Caki2 (cell line): ENCODE results near the gene UPK3A. TPM values are rescaled to one million over a fixed set of nuclear protein-coding genes. Genes with fewer than 3 reads are reported as not detected.

Experiments used
- DNase-seq: peaks from one replicate; pipeline ENCODE4 v3.0.0-alpha.2; 2015; ENCODE audit warnings: low read depth
- in situ Hi-C: cut with HindIII; loops from 2 replicates; pipeline ENCODE4 v1.10.0; 2016; ENCODE audit warnings: low sequenced_read_pairs, low pct_unique_long_range_greater_than_20kb, mixed read lengths
- total RNA-seq: library from RNA; depleted of rRNA; stranded (reverse); fragments of >200 nt; shearing (Covaris generic); gene quantifications from 2 replicates; pipeline ENCODE4 v1.2.3, GENCODE V29; 2014; ENCODE audit warnings: low replicate concordance; rRNA removed

Gene UPK3A
- total RNA-seq = 2.1 and 5.9 TPM in 2 replicates

- in situ Hi-C loops = no loop called here
- DNase-seq = peak; percentile 70
Observed at GRCh38 chr22:45284705-45285262, at the start of gene UPK3A. UPK3A (plus strand) TSS chr22:45284949; CDS start chr22:45285014, 65 bp downstream.

DNA sequence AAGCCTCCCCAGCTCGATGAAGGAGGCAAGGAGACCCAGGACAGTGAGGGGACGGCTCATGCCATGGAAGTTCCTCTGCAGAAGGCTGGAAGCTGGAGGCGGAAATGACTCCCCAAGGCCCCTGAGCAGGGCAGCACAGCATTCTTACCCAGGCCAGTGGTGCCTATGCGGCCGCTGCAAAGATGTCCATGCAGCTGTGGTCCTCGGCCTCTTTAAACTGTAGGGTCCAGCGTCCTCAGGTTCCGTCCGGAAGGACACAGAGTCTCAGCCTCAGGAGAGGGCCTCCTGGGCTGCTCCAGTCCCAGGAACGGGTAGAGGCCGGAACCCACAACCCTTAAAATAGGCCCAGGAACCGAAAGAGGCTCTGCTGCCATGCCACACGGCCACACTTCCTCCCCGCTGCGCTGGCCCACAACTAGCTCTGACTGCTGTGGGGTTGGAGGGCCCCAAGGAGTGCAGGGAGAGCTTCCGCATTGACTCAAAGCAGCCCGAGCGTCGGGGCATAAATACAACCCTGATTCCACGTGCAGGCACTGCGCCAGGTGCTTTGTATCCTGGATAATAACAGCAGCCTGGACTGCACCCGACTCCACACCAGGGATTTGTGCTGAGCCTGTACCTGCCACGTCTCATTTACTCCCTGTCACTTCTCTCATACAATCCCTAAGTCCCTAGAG, 49.5 kb upstream of the UPK3A start:
- no peak for DNase-seq
- in situ Hi-C loops = no loop called here

DNA sequence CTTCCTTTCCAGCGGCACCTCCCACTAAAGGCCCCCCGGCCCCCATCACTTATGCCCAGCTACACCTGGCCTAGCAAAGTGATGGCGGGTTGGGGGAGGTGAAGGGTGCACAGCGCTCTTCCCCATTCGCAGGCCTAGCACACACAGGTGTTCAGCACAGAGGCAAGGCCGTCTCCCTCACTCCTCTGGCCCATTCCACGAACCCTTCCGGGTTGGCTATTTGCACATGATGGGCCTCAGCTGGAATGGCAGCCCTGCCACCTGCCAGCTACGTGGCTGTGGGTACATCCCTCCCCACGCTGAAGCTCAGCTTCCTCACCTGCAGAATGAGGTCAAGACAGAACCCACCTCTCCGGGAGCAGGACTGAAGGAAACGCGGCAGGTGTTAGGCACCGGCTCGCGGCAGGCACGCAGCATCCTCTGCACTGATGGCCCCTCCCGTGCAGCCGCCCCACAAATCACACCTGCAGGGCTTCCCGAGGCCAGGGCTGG, 48.9 kb upstream of the UPK3A start:
- DNase-seq = no peak
- in situ Hi-C loops = no loop called here

DNA sequence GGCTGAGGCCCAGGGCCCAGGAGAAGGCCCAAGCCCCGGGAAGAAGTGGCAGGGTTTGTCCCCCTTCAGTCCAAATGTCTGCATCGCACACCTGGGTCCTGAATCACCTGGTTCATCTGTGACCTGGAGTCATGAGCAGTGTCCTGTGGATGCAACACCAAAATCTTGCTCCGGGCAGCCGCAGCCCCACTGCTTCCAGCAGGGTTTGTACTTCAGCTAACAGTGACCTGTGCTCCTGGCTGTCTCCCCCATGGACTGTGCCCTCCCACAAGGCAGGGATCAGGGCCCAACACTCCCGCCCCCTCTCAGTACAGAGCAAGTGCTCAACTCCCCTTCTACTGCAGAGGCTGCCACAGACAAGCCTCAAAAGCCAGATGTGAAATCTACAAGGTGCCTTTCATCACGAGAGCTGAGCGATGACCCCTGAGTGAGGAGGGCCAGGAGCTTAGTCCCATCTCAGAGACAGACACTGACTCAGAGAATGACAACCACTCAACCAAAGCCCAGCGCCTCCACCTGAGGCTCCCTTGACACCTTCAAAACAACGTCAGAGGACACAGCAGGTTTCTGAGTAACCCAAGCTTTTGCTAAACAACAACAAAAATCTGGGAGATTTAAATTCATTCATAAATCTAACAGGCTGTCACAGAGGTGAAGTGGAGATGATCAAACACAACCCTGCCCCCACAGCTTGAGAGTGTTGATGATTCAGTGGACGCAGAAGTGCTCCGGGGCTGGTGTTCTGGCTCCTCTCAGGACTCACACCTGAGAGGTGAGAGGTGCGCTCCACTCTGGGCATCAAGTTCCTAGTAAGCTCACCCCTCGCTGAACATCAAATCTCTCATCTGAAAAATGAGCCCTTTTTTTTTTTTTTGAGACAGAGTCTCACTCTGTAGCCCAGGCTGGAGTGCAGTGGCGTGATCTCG, 47.4 kb upstream of the UPK3A start:
- DNase-seq = peak; percentile 57
- in situ Hi-C loops = no loop called here

- in situ Hi-C loops = no loop called here
- DNase-seq = no peak
Observed at GRCh38 chr22:45238076-45238956, 46.4 kb upstream of the UPK3A start.

GRCh38 chr22:45238957-45239680, 45.6 kb upstream of the UPK3A start:
- no peak for DNase-seq
- in situ Hi-C loops = no loop called here

DNA sequence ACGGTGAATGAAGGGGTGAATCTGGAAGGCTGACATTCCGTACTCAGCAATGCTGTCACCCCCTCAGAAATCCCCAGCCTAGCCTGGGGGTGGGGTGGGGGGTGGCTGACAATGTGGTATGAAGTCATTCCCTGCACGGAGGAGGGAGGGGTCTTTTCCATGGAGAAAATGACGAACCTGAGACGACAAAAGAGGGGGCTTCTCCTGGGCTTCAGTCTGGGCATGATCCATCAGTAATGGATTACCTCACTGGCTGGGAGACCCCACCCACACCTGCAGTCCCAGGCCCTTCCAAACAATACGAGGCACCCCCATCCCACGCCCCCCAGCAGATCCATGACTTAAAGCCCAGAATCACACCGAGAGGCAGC, 45.1 kb upstream of the UPK3A start:
- DNase-seq = no peak
- in situ Hi-C loops = no loop called here

GRCh38 chr22:45240104-45240809, 44.5 kb upstream of the UPK3A start:
- no peak for DNase-seq
- in situ Hi-C loops = no loop called here

DNA sequence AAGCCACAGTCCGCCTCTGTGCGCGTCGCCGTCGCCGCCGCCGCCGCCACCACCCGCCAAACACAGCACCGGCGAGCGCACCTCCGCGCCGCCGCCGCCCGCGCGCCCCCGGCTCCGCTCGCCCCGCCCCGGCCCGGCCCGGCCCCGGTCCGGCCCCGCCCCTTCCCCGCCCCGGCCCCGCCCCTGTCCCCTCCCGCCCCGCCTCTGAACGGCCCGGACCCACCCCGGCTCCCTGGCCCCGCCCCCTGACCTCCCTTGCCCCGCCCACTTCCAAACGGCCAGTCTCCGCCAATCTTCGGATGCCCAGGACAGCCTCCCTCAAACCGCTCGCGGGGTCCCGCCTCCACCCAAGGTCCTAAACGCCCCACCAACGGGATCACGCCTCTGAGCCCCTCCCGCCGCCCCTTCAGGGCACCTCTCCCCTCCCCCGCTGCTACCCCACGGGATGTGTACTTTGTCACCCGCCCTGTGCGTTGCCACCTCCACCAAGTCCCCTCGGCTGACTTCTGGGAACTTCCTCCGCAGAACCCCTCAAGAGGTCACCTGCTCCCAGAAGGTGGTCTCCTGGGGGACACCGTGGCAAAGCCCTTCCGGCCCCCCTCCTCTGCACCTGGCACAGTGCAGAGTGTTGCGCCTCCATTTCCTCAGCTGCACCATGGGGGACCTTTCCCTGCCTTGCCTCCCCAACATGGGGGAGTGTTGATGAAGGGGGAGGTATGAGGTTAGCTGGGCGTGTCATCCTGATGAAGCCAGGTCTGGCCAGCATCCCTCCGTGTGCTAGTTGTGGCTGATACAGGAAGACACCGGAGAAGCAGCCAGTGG, 43.7 kb upstream of the UPK3A start, which contains the start of gene KIAA0930:
TSS of gene KIAA0930 (minus strand) at position 85 of the 822 bp plus-strand sequence. CDS start 191 bp downstream, outside the sequence.
- DNase-seq = peak; percentile 49
- in situ Hi-C loops = no loop called here

DNA sequence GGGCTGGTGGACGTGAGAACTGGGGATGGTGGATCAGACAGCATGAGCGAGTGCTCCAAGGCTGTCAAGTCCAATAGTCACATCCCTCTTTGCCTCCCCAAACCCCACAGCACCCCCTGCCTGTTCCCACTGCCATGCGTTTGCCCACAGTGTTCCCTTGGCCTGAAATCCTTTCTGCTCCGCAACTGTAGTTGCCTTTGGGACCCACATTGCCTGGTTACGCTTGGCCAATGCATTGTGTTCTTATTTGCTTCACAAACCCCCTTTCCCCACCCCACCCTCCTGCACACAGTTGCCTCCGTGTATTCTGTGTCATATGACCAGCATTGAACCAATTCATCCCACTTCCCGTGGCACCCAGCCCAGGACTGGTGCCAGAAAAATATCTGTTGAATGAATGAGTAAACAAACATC, 42.0 kb upstream of the UPK3A start:
- in situ Hi-C loops = no loop called here
- no peak for DNase-seq

DNA sequence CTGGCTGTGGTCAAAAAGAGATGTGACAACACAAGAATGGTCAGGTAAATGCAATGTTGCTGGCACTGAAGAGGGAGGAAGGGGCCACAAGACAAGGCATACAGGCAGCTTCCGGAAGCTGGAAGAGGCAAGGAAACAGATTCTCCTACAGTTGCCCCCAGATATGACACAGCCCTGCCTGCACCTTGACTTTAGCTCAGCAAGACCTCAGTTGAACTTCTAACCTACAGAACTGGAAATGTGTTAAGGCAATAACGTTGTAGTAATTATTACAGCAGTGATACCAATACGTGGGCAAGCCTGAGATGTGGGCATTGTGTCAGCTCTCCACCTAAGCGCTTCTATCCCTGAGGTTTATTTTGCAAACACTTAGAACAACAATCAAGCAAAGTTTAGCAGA, 39.8 kb upstream of the UPK3A start:
- in situ Hi-C loops = no loop called here
- DNase-seq = no peak

DNA sequence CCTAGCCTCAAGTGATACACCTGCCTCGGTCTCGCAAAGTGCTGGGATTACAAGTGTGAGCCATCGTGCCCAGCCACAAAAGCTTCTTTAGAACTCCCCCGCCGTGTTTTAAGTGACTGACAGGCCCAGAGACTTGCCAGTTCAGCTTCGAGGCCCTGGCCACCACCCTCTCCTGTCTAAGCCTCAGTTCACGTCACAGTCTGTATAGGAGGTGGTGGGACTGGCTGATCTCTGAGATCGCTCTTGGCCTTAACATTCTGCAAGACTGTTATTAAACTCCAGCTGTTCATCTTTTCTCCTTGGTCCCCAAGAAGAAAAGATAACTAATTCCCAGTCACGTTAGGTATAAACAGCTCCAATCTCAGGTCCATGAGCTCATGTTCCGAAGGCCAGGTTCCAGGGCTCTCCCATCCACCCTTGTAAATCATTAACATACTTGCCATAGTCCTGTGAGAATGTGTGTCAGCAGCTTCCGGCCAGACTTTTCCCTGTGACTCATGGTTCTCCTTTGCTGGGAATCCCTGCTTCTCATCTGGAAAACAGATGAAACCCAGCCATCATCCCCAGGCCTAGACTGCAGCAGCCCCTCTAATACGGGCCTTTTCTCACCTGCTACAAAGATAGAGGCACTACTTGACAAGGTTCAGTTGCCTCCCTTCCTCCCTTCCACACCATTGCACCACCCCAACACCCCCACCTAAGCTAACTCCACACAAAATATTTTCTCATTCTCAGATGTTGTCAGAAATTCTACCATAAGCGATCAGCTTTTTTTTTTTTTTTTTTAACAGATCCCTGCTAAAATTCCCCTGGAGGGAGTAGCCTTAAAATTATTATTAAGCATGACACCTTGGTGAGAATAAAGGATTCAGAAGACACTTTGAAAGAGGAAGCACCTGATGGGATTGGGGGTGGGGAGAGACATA, 38.4 kb upstream of the UPK3A start:
- in situ Hi-C loops = no loop called here
- peak; percentile 98 for DNase-seq

GRCh38 chr22:45248832-45249561, 35.8 kb upstream of the UPK3A start:
- DNase-seq = no peak
- in situ Hi-C loops = no loop called here

DNA sequence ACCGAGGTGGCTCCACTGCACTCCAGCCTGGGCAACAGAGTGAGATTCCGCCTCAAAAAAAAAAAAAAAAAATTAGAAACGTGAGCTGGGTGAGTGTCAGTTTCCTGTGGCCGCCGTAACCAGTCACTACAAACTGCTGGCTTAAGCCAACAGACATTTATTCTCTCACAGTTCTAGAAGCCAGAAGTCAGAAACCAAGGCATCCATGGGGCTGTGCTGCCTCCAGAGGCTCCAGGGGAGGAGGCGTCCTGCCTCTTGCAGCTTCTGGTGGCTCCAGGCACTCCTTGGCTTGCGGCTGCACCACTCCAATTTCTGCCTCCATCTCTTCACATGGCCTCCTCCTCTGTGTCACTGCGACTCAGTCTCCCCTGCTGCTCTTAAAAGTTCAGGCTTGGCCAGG, 32.9 kb upstream of the UPK3A start:
- in situ Hi-C loops = no loop called here
- no peak for DNase-seq
